ENCODE results near the gene ZCWPW1. TPM values are rescaled to one million over a fixed set of nuclear protein-coding genes. Genes with fewer than 3 reads are reported as not detected.

ZCWPW1 gene
- total and polyA plus RNA-seq, 12 donors, result 3.3 to 7.5 (median 4.2) TPM

DNA sequence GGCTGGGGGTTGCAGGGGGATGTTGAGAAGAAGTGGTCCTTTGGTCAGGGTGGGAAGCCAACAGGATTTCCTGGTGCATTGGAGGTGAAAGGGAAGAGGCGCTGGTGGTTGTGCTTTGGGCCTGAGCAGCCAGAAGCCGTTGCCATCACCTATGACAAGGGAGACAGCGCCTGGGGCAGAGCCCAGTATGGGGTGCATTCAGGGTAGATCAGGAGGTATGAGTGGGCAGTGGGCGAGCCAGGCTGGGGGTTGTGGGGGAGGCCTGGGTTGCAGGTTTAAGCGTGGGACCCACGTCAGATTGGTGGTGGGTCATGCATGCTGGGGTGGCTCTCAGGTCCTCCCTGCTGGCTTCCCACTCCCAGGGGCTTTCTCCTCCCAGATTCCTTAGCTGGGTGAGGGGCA is 76.8 kb downstream of the ZCWPW1 start:
- Histone ChIP-seq H3K27ac (peak overlapping the region in 1 of 10 donors; percentile 72), H3K4me3 (no peak overlapping the region)
- ATAC-seq, result peak in 1 of 8 donors; percentile 36

More for the DNA sequence above, 76.8 kb downstream of the ZCWPW1 start:
- intact Hi-C loops (cut with DNase I), result no loop called here
- no peak for DNase-seq
- H3K9me3 ChIP-seq, result no peaks in the 10 kb centered on the region
- TF ChIP-seq, protein P1, sequence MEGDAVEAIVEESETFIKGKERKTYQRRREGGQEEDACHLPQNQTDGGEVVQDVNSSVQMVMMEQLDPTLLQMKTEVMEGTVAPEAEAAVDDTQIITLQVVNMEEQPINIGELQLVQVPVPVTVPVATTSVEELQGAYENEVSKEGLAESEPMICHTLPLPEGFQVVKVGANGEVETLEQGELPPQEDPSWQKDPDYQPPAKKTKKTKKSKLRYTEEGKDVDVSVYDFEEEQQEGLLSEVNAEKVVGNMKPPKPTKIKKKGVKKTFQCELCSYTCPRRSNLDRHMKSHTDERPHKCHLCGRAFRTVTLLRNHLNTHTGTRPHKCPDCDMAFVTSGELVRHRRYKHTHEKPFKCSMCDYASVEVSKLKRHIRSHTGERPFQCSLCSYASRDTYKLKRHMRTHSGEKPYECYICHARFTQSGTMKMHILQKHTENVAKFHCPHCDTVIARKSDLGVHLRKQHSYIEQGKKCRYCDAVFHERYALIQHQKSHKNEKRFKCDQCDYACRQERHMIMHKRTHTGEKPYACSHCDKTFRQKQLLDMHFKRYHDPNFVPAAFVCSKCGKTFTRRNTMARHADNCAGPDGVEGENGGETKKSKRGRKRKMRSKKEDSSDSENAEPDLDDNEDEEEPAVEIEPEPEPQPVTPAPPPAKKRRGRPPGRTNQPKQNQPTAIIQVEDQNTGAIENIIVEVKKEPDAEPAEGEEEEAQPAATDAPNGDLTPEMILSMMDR (IDR thresholded peaks at IDR 0.05), result no peak
- peaks cover 0 to 7% (median 0%) of the 10 kb centered on the region in 9 donors for H3K4me1 ChIP-seq
- H3K27me3 ChIP-seq, result no peaks in the 10 kb centered on the region
- WGBS, 2 donors, result 88 to 89% methylated on average over 6 of the region's 6 CpGs
- peaks cover 0 to 98% (median 50%) of the 10 kb centered on the region in 9 donors for H3K36me3 ChIP-seq

Other genes with a start within 250 kb of the ZCWPW1 start
- 1 to 10 TPM in 1 of 10 donors, not detected in 9; 2.1 TPM for gene PVRIG, start 208.8 kb downstream of the ZCWPW1 start, total RNA-seq
- under 1 TPM; 0.22 to 0.59 TPM for gene PVRIG, start 208.8 kb downstream of the ZCWPW1 start, polyA plus RNA-seq
- not detected for gene SPDYE3, start 121.0 kb downstream of the ZCWPW1 start, total RNA-seq
- gene SPDYE3, start 121.0 kb downstream of the ZCWPW1 start, polyA plus RNA-seq, result under 1 TPM; 0.04 to 0.15 TPM
- gene PILRB, start 70.6 kb downstream of the ZCWPW1 start, total RNA-seq, result 10 to 100 TPM in 6 of 10 donors, 1 to 10 TPM in 4; 7.3 to 15.5 (median 10.5) TPM
- 10 to 100 TPM; 14.5 to 69.1 TPM for gene PILRB, start 70.6 kb downstream of the ZCWPW1 start, polyA plus RNA-seq
- 10 to 100 TPM in 1 of 10 donors, 1 to 10 TPM in 9; 1.1 to 12.4 (median 2.5) TPM for gene PILRA, start 55.2 kb downstream of the ZCWPW1 start, total RNA-seq
- gene PILRA, start 55.2 kb downstream of the ZCWPW1 start, polyA plus RNA-seq, result 1 to 10 TPM; 2.9 to 4.2 TPM
- 10 to 100 TPM; 17.2 to 27.7 (median 23.0) TPM for gene MEPCE, start 1.1 kb upstream of the ZCWPW1 start, total RNA-seq
- gene MEPCE, start 1.1 kb upstream of the ZCWPW1 start, polyA plus RNA-seq, result 10 to 100 TPM; 15.1 to 18.7 TPM
- 10 to 100 TPM in 7 of 10 donors, 1 to 10 TPM in 3; 7.5 to 18.2 (median 11.3) TPM for gene PPP1R35, start 7.8 kb upstream of the ZCWPW1 start, total RNA-seq
- gene PPP1R35, start 7.8 kb upstream of the ZCWPW1 start, polyA plus RNA-seq, result 10 to 100 TPM; 30.3 to 60.4 TPM
- gene SPACDR, start 35.6 kb upstream of the ZCWPW1 start, total RNA-seq, result 1 to 10 TPM in 2 of 10 donors, under 1 TPM in 4, not detected in 4; 0.28 to 1.1 (median 0.54) TPM
- gene SPACDR, start 35.6 kb upstream of the ZCWPW1 start, polyA plus RNA-seq, result 1 to 10 TPM in 1 of 2 donors, under 1 TPM in 1; 0.93 to 1.3 TPM
- gene TSC22D4, start 50.5 kb upstream of the ZCWPW1 start, total RNA-seq, result 10 to 100 TPM; 36.0 to 72.3 (median 46.7) TPM
- 10 to 100 TPM; 46.0 to 53.7 TPM for gene TSC22D4, start 50.5 kb upstream of the ZCWPW1 start, polyA plus RNA-seq
- under 1 TPM; 0.10 to 0.86 (median 0.30) TPM for gene NYAP1, start 55.2 kb upstream of the ZCWPW1 start, total RNA-seq
- gene NYAP1, start 55.2 kb upstream of the ZCWPW1 start, polyA plus RNA-seq, result under 1 TPM; 0.30 to 0.59 TPM
- gene AGFG2, start 110.5 kb upstream of the ZCWPW1 start, total RNA-seq, result 10 to 100 TPM; 20.7 to 35.8 (median 28.4) TPM
- gene AGFG2, start 110.5 kb upstream of the ZCWPW1 start, polyA plus RNA-seq, result 10 to 100 TPM in 1 of 2 donors, 1 to 10 TPM in 1; 9.9 to 24.0 TPM
- gene SAP25, start 145.2 kb upstream of the ZCWPW1 start, total RNA-seq, result under 1 TPM in 5 of 10 donors, not detected in 5; 0.36 to 0.87 (median 0.62) TPM
- gene SAP25, start 145.2 kb upstream of the ZCWPW1 start, polyA plus RNA-seq, result 1 to 10 TPM in 1 of 2 donors, under 1 TPM in 1; 0.88 to 2.3 TPM
- gene LRCH4, start 157.4 kb upstream of the ZCWPW1 start, total RNA-seq, result 10 to 100 TPM; 18.4 to 37.9 (median 23.6) TPM
- gene LRCH4, start 157.4 kb upstream of the ZCWPW1 start, polyA plus RNA-seq, result 10 to 100 TPM; 36.1 to 57.6 TPM
- under 1 TPM in 8 of 10 donors, not detected in 2; 0.15 to 0.66 (median 0.40) TPM for gene FBXO24, start 157.6 kb upstream of the ZCWPW1 start, total RNA-seq
- under 1 TPM; 0.20 to 0.73 TPM for gene FBXO24, start 157.6 kb upstream of the ZCWPW1 start, polyA plus RNA-seq
- gene PCOLCE, start 173.7 kb upstream of the ZCWPW1 start, total RNA-seq, result 10 to 100 TPM; 13.1 to 59.6 (median 25.8) TPM
- 10 to 100 TPM; 56.4 to 74.3 TPM for gene PCOLCE, start 173.7 kb upstream of the ZCWPW1 start, polyA plus RNA-seq
- 10 to 100 TPM in 5 of 10 donors, 1 to 10 TPM in 5; 8.0 to 12.5 (median 9.9) TPM for gene MOSPD3, start 183.8 kb upstream of the ZCWPW1 start, total RNA-seq
- 10 to 100 TPM; 11.2 to 12.6 TPM for gene MOSPD3, start 183.8 kb upstream of the ZCWPW1 start, polyA plus RNA-seq
- under 1 TPM in 3 of 10 donors, not detected in 7; 0.20 to 0.57 (median 0.49) TPM for gene TFR2, start 212.8 kb upstream of the ZCWPW1 start, total RNA-seq
- gene TFR2, start 212.8 kb upstream of the ZCWPW1 start, polyA plus RNA-seq, result under 1 TPM; 0.29 to 0.58 TPM
- gene ACTL6B, start 227.7 kb upstream of the ZCWPW1 start, total RNA-seq, result not detected
- gene ACTL6B, start 227.7 kb upstream of the ZCWPW1 start, polyA plus RNA-seq, result not detected
- 100 to 1,000 TPM in 7 of 10 donors, 10 to 100 TPM in 3; 91.6 to 150 (median 106) TPM for gene GNB2, start 245.0 kb upstream of the ZCWPW1 start, total RNA-seq
- 100 to 1,000 TPM in 1 of 2 donors, 10 to 100 TPM in 1; 32.8 to 227 TPM for gene GNB2, start 245.0 kb upstream of the ZCWPW1 start, polyA plus RNA-seq